NOMO-1 treated with DMSO at 0.1 percent for 48 hours (cell line): ENCODE data around the gene DYSF.

Source experiments
- DNase-seq: peaks from one replicate; lab custom pipeline; 2025; ENCODE audit not compliant: unreplicated experiment; lab: John Stamatoyannopoulos, UW

Gene DYSF

GRCh38 chr2:71455741-71456569 lies 2.6 kb downstream of the DYSF start:
- DNase-seq = no peak

- DNase-seq = no peak
Observed at GRCh38 chr2:71456617-71457016, 3.3 kb downstream of the DYSF start.

GRCh38 chr2:71457123-71457915 lies 4.0 kb downstream of the DYSF start:
- DNase-seq = no peak

GRCh38 chr2:71457923-71458322 lies 4.6 kb downstream of the DYSF start:
- DNase-seq = no peak

GRCh38 chr2:71458413-71459083 lies 5.2 kb downstream of the DYSF start:
- DNase-seq = no peak

GRCh38 chr2:71459084-71459431 lies 5.7 kb downstream of the DYSF start:
- no peak for DNase-seq

- DNase-seq = no peak
Observed at GRCh38 chr2:71460056-71460455, 6.7 kb downstream of the DYSF start.

- no peak for DNase-seq
Observed at GRCh38 chr2:71460595-71461303, 7.4 kb downstream of the DYSF start.

GRCh38 chr2:71461304-71461671 lies 7.9 kb downstream of the DYSF start:
- DNase-seq = no peak

- DNase-seq = no peak
Observed at GRCh38 chr2:71462056-71462605, 8.8 kb downstream of the DYSF start.

- no peak for DNase-seq
Observed at GRCh38 chr2:71462641-71463341, 9.4 kb downstream of the DYSF start.

- DNase-seq = no peak
Observed at GRCh38 chr2:71463342-71463654, 9.9 kb downstream of the DYSF start.

GRCh38 chr2:71464389-71464788 lies 11.0 kb downstream of the DYSF start:
- DNase-seq = no peak

- no peak for DNase-seq
Observed at GRCh38 chr2:71465356-71465755, 12.0 kb downstream of the DYSF start.

GRCh38 chr2:71465961-71466300 lies 12.6 kb downstream of the DYSF start:
- no peak for DNase-seq

GRCh38 chr2:71466301-71467179 lies 13.2 kb downstream of the DYSF start:
- no peak for DNase-seq

GRCh38 chr2:71467180-71467815 lies 13.9 kb downstream of the DYSF start:
- no peak for DNase-seq

GRCh38 chr2:71468279-71469015 lies 15.1 kb downstream of the DYSF start:
- DNase-seq = no peak
